ENCODE measurements around the gene SLC16A12. TPM values are rescaled to one million over a fixed set of nuclear protein-coding genes. Genes with fewer than 3 reads are reported as not detected.

SLC16A12 gene
- total RNA-seq, 1 experiment from 2014 or later, result 0.77 TPM

- Histone ChIP-seq H3K4me1 (ENCODE audit: insufficient read depth, low read length) (peaks cover 2% of the 10 kb centered on the region; the same call in 1 of the 2 replicates), H3K23ac (ENCODE audit: insufficient read length, low read depth, low read length) (no peak overlapping the region), H2AFZ (ENCODE audit: low read length) (no peak overlapping the region), H2BK12ac (ENCODE audit: insufficient read length, low read depth, low read length) (no peak overlapping the region), H3K4ac (ENCODE audit: low read depth, low read length) (no peak overlapping the region), H2BK15ac (ENCODE audit: low read depth, low read length) (no peak overlapping the region), H3K9me3 (ENCODE audit: control insufficient read depth, low read depth, low read length) (no peaks in the 10 kb centered on the region), H2AK5ac (ENCODE audit: insufficient read length, low read length) (no peak overlapping the region), H4K8ac (replicated peaks; ENCODE audit: insufficient read length, low read depth, low read length) (no peak overlapping the region), H4K20me1 (ENCODE audit: control insufficient read depth, insufficient read depth, insufficient read length) (no peaks in the 10 kb centered on the region), H2BK5ac (ENCODE audit: insufficient read length, low read length) (no peak overlapping the region), H2BK20ac (ENCODE audit: low read depth, low read length, poor library complexity, severe bottlenecking) (no peak overlapping the region), H4K5ac (ENCODE audit: insufficient read length, low read depth, low read length) (no peak overlapping the region), H3K18ac (ENCODE audit: insufficient read length, low read depth, low read length) (no peak overlapping the region), H3K27me3 (ENCODE audit: insufficient read depth, low read length) (no peaks in the 10 kb centered on the region), H3K4me2 (ENCODE audit: insufficient read depth, insufficient read length, low read length) (no peak overlapping the region), H3K79me2 (ENCODE audit: insufficient read depth, low read length) (no peaks in the 10 kb centered on the region), H3K27ac (ENCODE audit: insufficient read length, low read depth, low read length) (no peak overlapping the region), H3T11ph (ENCODE audit: low read length) (no peak overlapping the region), H3K79me1 (ENCODE audit: insufficient read depth, low read depth, low read length, poor library complexity, severe bottlenecking) (no peaks in the 10 kb centered on the region), H2BK120ac (ENCODE audit: low read depth, low read length, poor library complexity, severe bottlenecking) (no peak overlapping the region), H3K14ac (ENCODE audit: insufficient read depth, low read length) (no peak overlapping the region), H4K91ac (ENCODE audit: insufficient read length, low read depth, low read length) (no peak overlapping the region), H3K23me2 (ENCODE audit: insufficient read length, low read depth, low read length, poor library complexity, severe bottlenecking) (no peaks in the 10 kb centered on the region), H3K56ac (ENCODE audit: insufficient read length, low read depth, low read length) (no peak overlapping the region), H3K9ac (ENCODE audit: extremely low read depth, insufficient read length, low read length) (no peak overlapping the region)
- Mint-ChIP-seq H3K4me1 (peaks cover 31% of the 10 kb centered on the region in 2 experiments), H3K27ac (peak overlapping the region in 1 of 3 experiments; percentile 84; a peak in 2 of 7 replicates), H3K36me3 (ENCODE audit: insufficient read depth in 1 of 3, low read depth in 3 of 3) (peaks cover 0 to 4% (median 2%) of the 10 kb centered on the region in 3 experiments; a peak in 1 of 7 replicates), H3K9me3 (peaks cover 0 to 3% of the 10 kb centered on the region in 2 experiments; a peak in 1 of 5 replicates), H3K4me3 (no peak overlapping the region; a peak in 1 of 5 replicates), H3K27me3 (ENCODE audit: low read depth) (no peaks in the 10 kb centered on the region)
- peak; percentile 31 for DNase-seq
- WGBS (ENCODE audit: extremely low coverage, insufficient read length, low lambda C conversion rate), result no CpG with 5 or more reads among the region's 4 CpGs
- TF ChIP-seq CTCF (conservative IDR thresholded peaks at IDR 0.05), result peak; percentile 35; the same call in 2 of the 3 replicates
Measured at GRCh38 chr10:89478085-89478738, 57.2 kb downstream of the SLC16A12 start.

Measured in H9 (cell line).